Adrenal gland (tissue), 12 donors: ENCODE measurements around the gene NAP1L2. TPM values are rescaled to one million over a fixed set of nuclear protein-coding genes. Genes with fewer than 3 reads are reported as not detected.
"Not testable (repeated sequence)": the region's sequence is repeated elsewhere in the genome, so short reads cannot be mapped to it uniquely, and the experiment has no call there.

ENCODE experiments used
- DNase-seq, 7 donors: peaks; one replicate each; pipeline ENCODE4 v3.0.0-alpha.2; 2019 to 2020
- H3K27ac ChIP-seq, 5 donors: fragments of 200-600 bp; sonication (generic) in 4 of 5; 1 replicate in 3 of 5; 2 replicates in 2 of 5; pipeline versions ENCODE4 v1.5.1 to v1.8.0; 2016 to 2020; ENCODE audit warnings: mild to moderate bottlenecking in 1 of 5
- H3K27me3 ChIP-seq: fragments of 200-600 bp; 2 replicates; pipeline ENCODE4 v1.8.0; 2021
- H3K36me3 ChIP-seq, 2 donors: fragments of 200-600 bp; replicated peaks in 1 of 2; 1 replicate in 1 of 2; 2 replicates in 1 of 2; pipeline versions ENCODE4 v1.5.1 to v1.8.0; 2018 to 2022
- H3K4me1 ChIP-seq, 2 donors: fragments of 200-600 bp; replicated peaks in 1 of 2; 1 replicate in 1 of 2; 2 replicates in 1 of 2; pipeline versions ENCODE4 v1.5.1 to v1.8.0; 2018 to 2021
- H3K4me3 ChIP-seq, 4 donors: fragments of 200-600 bp; sonication (generic) in 3 of 4; one replicate each; pipeline ENCODE4 v1.5.1; 2016 to 2018
- H3K9me3 ChIP-seq, 3 donors: fragments of 200-600 bp; sonication (generic) in 1 of 3; replicated peaks in 1 of 3; 1 replicate in 2 of 3; 2 replicates in 1 of 3; pipeline versions ENCODE4 v1.5.1 to v1.8.0; 2016 to 2021
- POLR2A ChIP-seq, 2 donors: fragments of 450-650 bp; IDR thresholded peaks; one replicate each; pipeline ENCODE4 v1.6.1; 2017; ENCODE audit warnings: antibody characterized with exemption in 2 of 2, mild to moderate bottlenecking in 2 of 2, moderate library complexity in 1 of 2
- WGBS, 4 donors: extraction: QIAGEN DNeasy Blood & Tissue Kit in 2 of 4; methylation state at CpG; one replicate each; pipeline versions ENCODE4 v1.1.5 to v1.1.7; 2013 to 2017; 5-methylcytosine and 5-hydroxymethylcytosine counted together
- intact Hi-C, 2 donors: fragments of 100-400 bp; cut with DNase I; formaldehyde crosslinking; loops; one replicate each; pipeline versions ENCODE4 v1.14.1 to v1.15.0; 2022 to 2023
- polyA plus RNA-seq, 3 donors: library from polyadenylated mRNA; stranded (reverse); fragments of 200-250 nt in 2 of 3; fragments of 350-450 nt in 1 of 3; fragmentation: Illumina TruSeq in 1 of 3; extraction: RNeasy Lipid Tissue Mini Kit (QIAGEN cat#74804) in 1 of 3; gene quantifications; one replicate each; pipeline ENCODE4 v1.2.3, GENCODE V29; 2013 to 2014
- total RNA-seq, 9 donors: library from RNA; depleted of rRNA in 4 of 9; stranded (reverse); fragments of >200 nt in 4 of 9; fragments of 120-200 nt in 1 of 9; fragmentation: NEBNext Ultra II Directional in 1 of 9; extraction: Animal tissue kit (Norgen Biotek cat#: 25700) in 1 of 9; gene quantifications; one replicate each; pipeline versions ENCODE4 v1.1.0 to v1.2.4, GENCODE V29; 2013 to 2023
- TF ChIP-seq, protein P1 (sequence below), 6 experiments: fragments of 450-650 bp in 4 of 6; fragments of 200-600 bp in 2 of 6; sonication (generic) in 1 of 6; IDR thresholded peaks; 1 replicate in 5 of 6; 2 replicates in 1 of 6; pipeline versions ENCODE4 v1.5.1 to v1.8.0; 2016 to 2021; ENCODE audit warnings: antibody characterized with exemption in 6 of 6, mild to moderate bottlenecking in 2 of 6, moderate library complexity in 1 of 6
- donor health status: healthy with polysubstance abuse.
- donor health status: Bipolar disorder and iron deficiency.
- donor health status: DM: yes; HTN: yes; CAD: no.
- donor health status: DM: no; HTN: no; CAD: no.
- donor health status: DM: no; HTN: no; CAD: no.
- donor health status: DM: yes; HTN: yes; CAD: no.

NAP1L2 gene
- total and polyA plus RNA-seq, 12 donors, result 1.3 to 9.7 (median 3.4) TPM

DNA sequence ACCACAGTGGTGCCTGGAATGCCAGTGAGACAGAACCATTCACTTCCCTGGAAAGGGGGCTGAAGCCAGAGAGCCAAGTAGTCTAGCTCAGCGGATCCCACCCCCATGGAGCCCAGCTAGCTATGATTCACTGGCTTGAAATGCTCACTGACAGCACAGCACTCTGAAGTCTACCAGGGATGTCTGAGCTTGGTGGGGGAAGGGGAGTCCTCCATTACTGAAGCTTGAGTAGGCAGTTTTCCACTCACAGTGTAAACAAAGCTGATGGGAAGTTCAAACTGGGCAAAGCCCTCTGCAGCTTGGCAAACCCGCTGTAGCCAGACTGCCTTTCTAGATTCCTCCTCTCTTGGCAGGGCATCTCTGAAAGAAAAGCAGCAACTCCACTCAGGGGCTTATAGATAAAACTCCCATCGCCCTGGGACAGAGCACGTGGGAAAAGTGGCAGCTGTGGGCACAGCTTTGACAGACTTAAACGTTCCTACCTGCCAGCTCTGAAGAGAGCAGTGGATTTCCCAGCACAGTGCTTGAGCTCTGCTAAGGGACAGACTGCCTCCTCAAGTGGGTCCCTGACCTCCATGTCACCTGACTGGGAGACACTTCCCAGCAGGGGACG lies 32.0 kb downstream of the NAP1L2 start:
- TF ChIP-seq, protein P1, sequence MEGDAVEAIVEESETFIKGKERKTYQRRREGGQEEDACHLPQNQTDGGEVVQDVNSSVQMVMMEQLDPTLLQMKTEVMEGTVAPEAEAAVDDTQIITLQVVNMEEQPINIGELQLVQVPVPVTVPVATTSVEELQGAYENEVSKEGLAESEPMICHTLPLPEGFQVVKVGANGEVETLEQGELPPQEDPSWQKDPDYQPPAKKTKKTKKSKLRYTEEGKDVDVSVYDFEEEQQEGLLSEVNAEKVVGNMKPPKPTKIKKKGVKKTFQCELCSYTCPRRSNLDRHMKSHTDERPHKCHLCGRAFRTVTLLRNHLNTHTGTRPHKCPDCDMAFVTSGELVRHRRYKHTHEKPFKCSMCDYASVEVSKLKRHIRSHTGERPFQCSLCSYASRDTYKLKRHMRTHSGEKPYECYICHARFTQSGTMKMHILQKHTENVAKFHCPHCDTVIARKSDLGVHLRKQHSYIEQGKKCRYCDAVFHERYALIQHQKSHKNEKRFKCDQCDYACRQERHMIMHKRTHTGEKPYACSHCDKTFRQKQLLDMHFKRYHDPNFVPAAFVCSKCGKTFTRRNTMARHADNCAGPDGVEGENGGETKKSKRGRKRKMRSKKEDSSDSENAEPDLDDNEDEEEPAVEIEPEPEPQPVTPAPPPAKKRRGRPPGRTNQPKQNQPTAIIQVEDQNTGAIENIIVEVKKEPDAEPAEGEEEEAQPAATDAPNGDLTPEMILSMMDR (IDR thresholded peaks at IDR 0.05), result no peak
- TF ChIP-seq POLR2A (IDR thresholded peaks at IDR 0.05), result no peak
- 54 to 71% (median 65%) methylated on average over 6 of the region's 6 CpGs; no CpG with 5 or more reads in 1 of the 4 donors for WGBS, 4 donors
- no peaks in the 10 kb centered on the region for H3K4me1 ChIP-seq
- H3K27ac ChIP-seq, result no peak overlapping the region
- H3K27me3 ChIP-seq, result no peaks in the 10 kb centered on the region
- intact Hi-C loops, result no loop called here
- H3K9me3 ChIP-seq, result no peaks in the 10 kb centered on the region
- no peak for DNase-seq
- no peak overlapping the region for H3K4me3 ChIP-seq
- H3K36me3 ChIP-seq, result no peaks in the 10 kb centered on the region

DNA sequence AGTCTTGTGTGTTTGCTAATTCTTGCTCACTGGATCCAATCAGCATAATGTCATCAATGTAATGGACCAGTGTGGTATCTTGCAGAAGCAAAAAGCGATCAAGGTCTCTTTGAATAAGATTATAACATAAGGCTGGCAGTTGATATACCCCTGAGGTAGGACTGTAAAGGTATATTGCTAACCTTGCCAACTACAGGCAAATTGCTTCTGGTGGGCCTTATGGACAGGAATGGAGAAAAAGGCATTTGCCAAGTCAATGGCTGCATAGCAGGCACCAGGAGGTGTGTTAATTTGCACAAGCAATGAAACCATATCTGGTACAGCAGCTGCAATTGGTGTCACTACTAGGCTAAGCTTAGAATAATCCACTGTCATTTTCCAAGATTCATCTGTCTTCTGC lies 45.7 kb downstream of the NAP1L2 start:
- intact Hi-C loops, H3K9me3 ChIP-seq, H3K4me1 ChIP-seq, H3K27me3 ChIP-seq, H3K36me3 ChIP-seq, H3K4me3 ChIP-seq, H3K27ac ChIP-seq, DNase-seq: not testable (repeated sequence)
- 75 to 82% (median 76%) methylated on average over 1 of the region's 1 CpG; no CpG with 5 or more reads in 1 of the 4 donors for WGBS, 4 donors

Other genes with a start within 250 kb of the NAP1L2 start
- gene PABPC1L2B, start 211.9 kb downstream of the NAP1L2 start, total RNA-seq, result 1 to 10 TPM in 1 of 9 donors, under 1 TPM in 2, not detected in 6; 0.11 to 1.8 (median 0.41) TPM
- gene PABPC1L2B, start 211.9 kb downstream of the NAP1L2 start, polyA plus RNA-seq, result under 1 TPM; 0.03 to 0.42 (median 0.32) TPM
- 1 to 10 TPM in 1 of 9 donors, under 1 TPM in 1, not detected in 7; 0.69 to 1.1 TPM for gene PABPC1L2A, start 135.3 kb downstream of the NAP1L2 start, total RNA-seq
- gene PABPC1L2A, start 135.3 kb downstream of the NAP1L2 start, polyA plus RNA-seq, result 1 to 10 TPM in 1 of 3 donors, under 1 TPM in 2; 0.17 to 1.1 (median 0.32) TPM
- not detected for gene CDX4, start 232.2 kb upstream of the NAP1L2 start, total RNA-seq
- gene CDX4, start 232.2 kb upstream of the NAP1L2 start, polyA plus RNA-seq, result not detected